HS-5 (cell line): ENCODE data around the gene PRSS3.
"Not testable (repeated sequence)": the region's sequence is repeated elsewhere in the genome, so short reads cannot be mapped to it uniquely, and the experiment has no call there.

Experiments
- DNase-seq: peaks from one replicate; pipeline ENCODE4 v3.0.0-alpha.2; 2012; ENCODE audit warnings: low read depth

The PRSS3 gene

DNA sequence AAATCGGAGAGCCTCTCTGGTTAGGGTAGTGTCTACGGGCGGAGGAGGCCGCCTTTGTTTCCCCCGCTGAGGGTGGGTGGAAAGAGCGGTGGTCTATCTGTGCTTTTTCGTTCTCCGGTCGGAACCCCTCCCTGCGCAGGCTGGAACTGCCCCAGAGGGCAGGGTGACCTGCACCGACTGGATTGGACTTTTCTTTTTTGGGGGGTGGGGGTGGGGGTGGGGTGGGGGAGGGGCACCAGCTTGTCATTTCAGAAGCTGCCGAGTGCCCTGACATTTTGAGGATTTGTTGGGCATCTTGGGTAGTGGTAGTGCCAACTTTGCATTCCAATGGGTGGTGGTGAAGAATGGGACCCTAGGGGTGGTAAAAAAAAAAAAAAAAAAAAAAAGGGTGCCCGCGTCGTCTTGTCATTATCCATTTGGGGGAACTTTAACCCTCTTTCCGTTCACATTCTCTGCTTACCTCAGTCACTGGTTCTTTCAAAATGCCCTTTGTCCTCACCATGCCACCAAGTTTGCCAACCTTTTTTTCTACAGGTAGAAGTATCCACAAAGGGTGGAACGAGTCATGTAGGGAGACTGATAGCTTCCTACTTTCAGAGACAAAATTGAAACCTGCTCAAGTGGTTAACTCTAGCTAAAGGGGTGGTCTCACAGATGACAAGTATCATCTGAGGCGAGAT lies 22.9 kb downstream of the PRSS3 start:
- DNase-seq: no peak

DNA sequence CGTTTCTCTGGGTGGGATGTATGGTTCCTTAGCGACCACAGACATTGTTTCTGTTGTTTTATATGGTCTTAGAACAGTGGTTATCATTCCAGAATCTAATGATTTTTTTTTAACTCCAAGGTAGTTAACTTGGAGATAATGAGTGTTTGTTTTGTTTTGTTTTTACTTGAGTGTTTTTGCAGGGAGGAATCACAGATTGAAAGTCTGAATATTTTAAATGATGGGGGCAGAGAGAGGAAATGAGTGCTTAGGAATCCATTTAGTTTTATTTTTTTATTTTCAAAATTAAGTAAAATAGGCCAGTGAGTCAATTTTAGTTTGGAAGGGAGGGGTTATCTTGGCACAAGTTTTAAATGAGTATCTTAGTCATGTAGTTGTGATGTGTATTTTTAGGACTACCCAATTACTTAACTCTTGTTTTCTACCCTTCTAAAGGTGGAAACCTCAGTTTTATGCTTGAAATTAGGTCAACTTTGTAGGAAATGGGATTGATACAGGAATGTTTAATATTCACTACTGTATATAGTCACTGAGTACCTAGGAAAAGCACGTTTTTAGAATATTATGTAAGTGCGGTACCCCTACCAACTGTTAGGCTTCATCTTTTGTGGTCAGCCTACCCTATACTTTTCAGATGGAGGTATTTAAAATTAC lies 23.6 kb downstream of the PRSS3 start:
- peak; percentile 40 for DNase-seq

DNA sequence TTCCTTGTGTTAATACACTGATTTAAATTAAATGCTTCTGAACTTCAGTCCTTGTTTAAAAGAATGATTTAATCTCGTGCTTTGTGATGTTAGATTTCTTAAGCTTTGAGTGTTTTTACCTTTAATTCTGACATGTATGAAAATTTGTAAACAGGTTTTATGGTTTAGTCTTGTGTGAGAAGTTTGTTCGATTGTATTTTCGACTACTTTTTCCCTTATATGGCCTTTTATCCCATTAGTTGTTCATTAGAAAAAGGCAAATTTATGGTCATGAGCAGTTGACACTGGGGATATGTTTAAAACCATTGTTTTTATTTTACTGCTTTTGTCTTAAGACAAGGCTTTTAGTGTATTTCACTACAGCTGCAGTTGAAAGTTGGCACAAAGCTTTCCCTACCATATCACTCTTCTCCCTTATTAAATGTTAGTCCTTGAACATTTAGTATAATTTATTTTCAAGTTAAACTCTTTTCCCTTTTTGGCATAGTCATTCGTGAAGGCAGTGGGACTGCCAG lies 24.9 kb downstream of the PRSS3 start:
- no peak for DNase-seq

DNA sequence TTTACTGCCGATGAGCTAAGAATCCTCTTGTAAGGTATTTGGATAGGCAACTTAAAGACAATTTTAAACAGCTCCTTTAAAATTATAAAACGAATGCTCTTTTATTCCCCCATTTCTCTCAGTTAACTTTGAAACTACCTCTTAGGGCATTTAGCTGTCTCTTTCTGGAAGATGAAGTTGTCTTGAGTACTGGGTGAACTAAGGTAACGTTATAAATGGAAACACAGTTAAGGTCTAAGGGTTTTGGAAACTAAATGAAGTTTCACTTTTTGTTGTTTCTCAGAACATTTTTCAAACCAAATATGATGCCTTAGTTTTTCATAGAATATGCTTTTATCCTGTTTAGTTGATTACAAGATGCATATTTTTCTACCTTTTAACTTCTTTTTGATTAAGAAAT lies 28.4 kb downstream of the PRSS3 start:
- no peak for DNase-seq

DNA sequence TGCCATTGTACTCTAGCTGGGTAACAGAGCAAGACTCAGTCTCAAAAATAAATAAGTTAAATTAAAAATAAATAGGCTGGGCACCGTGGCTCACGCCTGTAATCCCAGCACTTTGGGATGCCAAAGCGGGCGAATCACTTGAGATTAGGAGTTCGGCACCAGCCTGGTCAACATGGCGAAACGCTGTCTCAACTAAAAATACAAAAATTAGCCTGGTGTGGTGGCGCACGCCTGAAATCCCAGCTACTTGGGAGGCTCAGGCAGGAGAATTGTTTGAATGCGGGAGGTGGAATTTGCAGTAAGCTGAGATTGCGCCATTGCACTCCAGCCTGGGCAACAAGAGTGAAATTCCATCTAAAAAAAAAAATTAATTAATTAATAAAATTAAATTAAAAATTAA lies 31.9 kb downstream of the PRSS3 start:
- not testable (repeated sequence) for DNase-seq

DNA sequence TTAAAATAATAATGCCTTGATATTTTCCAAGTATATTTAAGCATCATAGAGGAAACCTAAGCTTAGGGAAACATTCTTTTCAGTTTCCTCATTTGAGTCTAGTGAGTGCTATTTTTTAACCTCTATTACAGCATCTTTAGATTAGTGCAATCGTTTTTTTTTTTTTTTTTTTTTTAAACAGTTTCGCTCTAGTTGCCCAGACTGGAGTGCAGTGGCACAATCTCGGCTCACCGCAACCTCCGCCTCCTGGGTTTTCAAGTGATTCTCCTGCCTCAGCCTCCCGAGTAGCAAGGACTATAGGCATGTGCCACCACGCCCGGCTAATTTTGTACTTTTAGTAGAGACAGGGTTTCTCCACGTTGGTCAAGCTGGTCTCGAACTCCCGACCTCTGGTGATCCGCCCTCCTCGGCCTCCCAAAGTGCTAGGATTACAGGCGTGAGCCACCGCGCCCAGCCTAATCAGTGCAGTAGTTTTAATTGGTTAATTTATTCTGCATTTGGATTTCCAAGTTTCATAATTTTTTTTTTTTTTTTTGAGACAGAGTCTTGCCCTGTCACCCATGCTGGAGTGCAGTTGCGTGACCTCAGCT lies 34.4 kb downstream of the PRSS3 start:
- DNase-seq: not testable (repeated sequence)

DNA sequence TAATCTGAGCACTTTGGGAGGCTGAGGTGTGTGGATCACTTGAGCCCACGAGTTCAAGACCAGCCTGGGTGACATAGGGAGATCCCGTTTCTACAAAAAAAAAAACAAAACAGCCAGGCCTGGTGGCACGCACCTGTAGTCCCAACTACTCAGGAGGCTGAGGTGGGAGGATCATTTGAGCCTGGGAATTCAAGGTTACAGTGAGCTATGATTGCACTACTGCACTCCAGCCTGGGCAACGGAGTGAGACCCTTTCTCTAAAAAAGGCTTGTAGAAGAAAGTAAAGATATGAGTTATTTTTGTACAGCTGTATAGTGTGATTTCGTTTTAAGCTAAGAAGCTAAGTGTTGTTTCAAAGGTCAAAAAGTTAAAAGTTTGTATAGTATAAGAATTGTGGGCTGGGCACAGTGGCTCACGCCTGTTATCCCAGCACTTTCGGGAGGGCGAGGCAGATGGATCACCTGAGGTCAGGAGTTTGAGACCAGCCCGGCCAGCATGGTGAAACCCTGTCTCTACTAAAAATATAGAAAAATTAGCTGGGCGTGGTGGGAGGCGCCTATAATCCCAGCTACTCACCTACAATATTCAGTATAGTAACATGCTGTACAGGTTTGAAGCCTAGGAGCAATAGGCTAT lies 40.4 kb downstream of the PRSS3 start:
- DNase-seq: no peak

DNA sequence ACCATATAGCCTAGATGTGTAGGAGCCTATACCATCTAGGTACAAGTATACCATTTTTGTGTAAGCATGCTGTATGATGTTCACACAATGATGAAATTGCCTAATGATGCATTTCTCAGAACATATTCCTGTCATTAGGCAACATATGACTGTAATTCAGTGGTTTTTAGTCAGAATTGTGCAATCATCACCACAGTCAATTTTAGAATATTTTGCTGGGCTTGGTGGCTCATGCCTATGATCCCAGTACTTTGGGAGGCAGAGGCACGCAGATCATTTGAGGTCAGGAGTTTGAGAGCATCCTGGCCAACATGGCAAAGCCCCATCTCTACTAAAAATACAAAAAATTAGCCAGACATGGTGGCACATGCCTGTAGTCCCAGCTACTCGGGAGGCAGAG lies 40.9 kb downstream of the PRSS3 start:
- peak; percentile 93 for DNase-seq

DNA sequence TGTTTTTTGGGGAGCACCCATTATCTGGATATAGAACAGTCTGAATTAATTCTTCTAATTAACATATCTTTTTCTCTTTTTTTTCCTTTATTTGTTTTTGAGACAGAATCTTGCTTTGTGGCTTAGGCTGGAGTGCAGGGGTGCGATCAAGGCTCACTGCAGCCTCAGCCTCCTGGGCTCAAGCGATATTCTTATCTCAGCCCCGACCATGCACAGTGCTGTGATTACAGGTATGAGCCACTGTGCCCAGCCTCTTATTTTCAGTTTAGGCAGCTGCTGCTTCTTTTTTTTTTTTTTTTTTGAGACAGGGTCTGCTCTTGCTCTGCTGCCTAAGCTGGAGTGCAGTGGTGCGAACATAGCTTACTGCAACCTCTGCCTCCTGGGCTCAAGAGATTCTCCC lies 41.8 kb downstream of the PRSS3 start:
- DNase-seq: no peak

DNA sequence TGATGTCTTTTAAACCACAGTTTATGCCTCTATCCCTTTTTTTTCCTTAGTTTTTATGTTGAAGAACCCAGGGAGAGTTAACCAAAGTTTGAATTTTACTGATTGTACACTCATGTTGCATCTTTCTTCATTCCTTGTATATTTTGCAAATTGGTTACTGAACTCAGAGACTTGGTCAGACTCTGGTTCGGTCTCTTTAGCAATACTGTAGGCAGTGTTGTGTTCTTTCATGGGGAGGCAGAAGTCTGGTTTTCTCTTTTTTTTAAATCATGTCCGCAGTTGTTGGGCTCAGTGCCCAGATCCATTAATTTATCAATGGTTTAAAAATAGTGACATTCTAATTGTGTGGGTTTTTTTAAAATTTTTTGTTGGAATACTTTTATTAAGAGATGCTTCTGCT lies 45.0 kb downstream of the PRSS3 start:
- no peak for DNase-seq

DNA sequence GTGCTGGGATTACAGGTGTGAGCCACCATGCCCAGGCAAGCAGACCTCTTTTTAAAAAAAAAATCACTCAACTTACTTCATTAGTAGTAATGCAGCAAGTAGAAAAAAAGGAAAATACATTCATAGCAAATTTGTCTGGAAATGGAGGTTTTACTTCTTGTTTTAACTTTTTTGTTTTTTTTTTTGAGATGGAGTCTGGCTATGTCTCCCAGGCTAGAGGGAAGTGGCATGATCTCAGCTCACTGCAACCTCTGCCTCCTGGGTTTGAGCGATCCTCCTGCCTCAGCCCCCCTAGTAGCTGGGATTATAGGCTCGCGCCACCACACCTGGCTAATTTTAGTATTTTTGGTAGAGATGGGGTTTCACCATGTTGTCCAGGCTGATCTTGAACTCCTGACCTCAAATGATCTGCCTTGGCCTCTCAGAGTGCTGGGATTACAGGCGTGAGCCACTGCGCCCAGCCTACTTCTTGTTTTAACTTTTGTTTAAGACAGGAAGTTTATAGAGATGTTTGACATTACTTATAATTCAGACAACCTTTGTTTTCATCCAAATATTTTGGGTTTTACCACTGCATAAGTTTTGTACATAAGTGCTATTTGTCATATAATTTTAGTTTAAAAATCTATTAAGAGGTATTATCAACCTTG lies 48.1 kb downstream of the PRSS3 start:
- DNase-seq: no peak

DNA sequence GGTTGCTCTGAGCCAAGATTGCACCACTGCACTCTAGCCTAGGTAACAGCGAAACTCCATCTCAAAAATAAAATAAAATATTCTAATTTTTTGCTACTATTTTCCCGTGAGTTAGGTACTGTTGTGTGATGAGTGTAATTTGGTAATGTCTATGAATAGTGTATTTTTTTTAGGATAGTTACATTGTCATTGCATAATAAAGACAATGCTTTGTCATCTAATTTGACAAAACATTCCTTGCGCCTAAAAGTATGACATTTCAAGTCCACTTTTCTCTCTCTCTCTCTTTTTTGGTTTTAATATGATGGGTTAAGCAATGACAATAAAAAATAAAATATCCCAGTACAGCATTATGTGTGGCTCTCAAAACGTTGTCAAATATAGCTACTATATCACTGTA lies 50.9 kb downstream of the PRSS3 start:
- no peak for DNase-seq

DNA sequence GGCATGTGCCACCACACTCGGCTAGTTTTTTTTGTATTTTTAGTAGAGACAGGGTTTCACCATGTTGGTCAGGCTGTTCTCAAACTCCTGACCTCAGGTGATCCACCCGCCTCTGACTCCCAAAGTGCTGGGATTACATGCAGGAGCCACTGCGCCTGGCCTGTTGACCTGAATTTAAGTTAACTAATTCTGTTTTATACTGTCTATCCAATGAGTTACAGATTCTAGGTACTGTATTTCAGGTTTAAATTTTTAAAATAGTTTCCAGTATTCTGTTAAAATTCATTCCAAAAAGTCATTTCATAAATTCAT lies 52.5 kb downstream of the PRSS3 start:
- DNase-seq: not testable (repeated sequence)
